GM18498 (cell line): ENCODE results near the gene KIF3C.
"Not testable (repeated sequence)": the region's sequence is repeated elsewhere in the genome, so short reads cannot be mapped to it uniquely, and the experiment has no call there.

Experiments used
- ATAC-seq: cut with Tn5 transposase; IDR thresholded peaks from one replicate; pipeline ENCODE4 v1.9.1; 2021; ENCODE audit warnings: mild to moderate bottlenecking, moderate library complexity; ENCODE audit not compliant: unreplicated experiment

The KIF3C gene

GRCh38 chr2:26000561-26001082 is 18.3 kb upstream of the KIF3C start:
- ATAC-seq = no peak

GRCh38 chr2:25999406-25999805 is 17.1 kb upstream of the KIF3C start:
- ATAC-seq = not testable (repeated sequence)

DNA sequence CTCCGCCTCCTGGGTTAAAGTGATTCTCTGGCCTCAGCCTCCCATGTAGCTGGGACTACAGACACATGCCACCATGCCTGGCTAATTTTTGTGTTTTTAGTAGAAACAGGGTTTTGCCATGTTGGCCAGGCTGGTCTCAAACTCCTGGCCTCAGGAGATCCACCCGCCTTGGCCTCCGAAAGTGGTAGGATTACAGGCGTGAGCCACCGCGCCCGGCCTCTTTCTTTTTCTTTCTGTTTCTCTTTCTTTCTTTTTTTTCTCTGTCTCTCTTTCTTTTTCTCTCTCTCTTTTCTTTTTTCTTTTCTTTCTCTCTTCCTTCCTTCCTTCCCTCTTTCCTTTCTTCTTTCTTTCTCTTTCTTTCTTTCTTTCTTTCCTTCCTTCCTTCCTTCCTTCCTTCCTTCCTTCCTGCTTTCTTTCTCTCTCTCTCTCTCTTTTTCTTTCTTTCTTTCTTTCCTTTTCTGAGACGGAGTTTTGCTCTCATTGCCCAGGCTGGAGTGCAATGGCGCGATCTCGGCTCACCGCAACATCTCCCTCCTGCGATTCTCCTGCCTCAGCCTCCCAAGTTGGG is 16.6 kb upstream of the KIF3C start:
- not testable (repeated sequence) for ATAC-seq

DNA sequence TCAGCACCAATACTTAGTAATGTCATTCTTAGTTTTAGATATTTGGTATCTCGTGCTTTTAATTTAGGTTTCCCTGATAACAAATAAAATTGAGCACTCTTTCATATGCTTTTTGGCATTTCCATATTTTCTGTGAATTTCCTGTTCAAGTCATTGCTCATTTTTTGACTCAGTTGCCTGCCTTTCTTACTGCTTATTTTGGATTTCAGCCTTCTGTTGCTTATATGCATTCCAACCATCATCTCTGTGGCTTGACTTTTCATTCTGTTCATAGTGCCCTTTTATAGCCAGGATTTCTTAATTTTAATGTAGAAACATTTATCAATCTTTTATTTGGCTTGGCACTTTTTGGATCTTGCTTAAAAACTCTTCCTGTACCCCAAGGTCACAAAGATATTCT is 14.5 kb upstream of the KIF3C start:
- ATAC-seq = no peak

GRCh38 chr2:25994509-25994908 is 12.2 kb upstream of the KIF3C start:
- ATAC-seq = no peak

GRCh38 chr2:25993049-25993448 is 10.8 kb upstream of the KIF3C start:
- ATAC-seq = no peak

GRCh38 chr2:25992556-25992955 is 10.3 kb upstream of the KIF3C start:
- no peak for ATAC-seq

DNA sequence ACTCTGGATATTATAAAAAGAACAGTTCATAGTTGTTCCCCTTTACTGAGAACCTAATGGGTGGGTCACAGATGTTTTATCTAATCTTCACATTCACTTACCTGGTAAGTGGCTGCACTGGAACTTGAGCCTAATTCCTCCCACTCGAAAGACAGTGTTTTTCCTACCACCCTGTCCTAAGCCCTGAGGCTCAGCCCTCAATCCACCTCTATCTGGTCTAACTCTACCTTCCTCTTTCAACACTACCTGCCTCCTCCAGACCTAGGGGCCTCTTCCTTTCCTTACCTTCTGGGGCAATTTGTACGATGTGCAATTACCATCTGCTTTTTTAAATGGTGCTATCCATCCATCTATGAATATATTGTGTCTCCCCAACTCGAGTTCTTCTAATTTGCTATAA is 9.7 kb upstream of the KIF3C start:
- ATAC-seq = no peak

DNA sequence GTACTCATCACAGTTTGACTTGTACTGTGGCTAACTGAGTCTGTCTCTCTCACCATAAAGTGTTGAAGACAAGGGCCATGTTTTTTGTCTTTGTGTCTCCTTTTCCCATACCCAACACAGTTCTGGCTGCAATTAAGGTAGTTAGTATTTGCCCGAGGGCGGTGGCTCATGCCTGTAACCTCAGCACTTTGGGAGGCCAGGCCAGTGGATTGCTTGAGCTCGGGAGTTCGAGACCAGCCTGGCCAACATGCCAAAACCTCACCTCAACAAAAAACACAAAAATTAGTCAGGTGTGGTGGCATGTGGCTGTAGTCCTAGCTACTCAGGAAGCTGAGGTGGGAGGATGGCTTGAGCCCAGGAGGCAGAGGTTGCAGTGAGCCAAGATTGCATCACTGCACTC is 6.9 kb upstream of the KIF3C start:
- no peak for ATAC-seq

DNA sequence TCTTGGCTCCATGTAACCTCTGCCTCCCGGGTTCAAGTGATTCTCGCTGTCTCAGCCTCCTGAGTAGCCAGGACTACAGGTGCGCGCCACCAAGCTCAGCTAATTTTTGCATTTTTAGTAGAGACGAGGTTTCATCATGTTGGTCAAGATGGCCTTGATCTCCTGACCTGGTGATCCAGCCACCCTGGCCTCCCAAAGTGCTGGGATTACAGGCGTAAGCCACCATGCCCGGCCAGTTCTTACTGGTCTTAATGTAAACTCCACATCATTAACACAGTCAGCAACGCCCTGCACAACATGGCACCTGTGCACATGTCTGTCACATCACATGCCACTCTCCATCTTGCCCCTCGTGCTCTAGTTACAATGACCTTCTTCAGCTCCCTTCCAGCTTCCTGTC is 5.8 kb upstream of the KIF3C start:
- no peak for ATAC-seq

DNA sequence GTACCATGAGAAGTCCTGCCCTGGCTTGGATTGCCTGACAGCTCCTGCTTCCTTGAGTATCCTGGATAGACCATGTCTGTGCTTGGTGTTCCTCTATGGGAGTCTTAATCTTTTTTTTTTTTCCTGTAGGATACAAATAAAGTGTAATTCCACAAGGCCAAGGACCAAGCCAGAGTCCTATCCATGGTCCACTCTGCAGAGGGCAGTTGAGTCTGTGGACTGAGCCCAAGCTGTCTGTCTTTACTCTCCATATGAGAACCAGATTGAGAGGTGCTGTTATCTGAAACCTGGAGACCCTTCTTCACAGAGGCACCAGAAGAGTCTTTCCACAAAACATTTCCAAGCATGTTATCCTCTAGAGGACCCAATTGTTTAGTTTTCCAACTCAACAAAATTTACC is 1.4 kb upstream of the KIF3C start:
- ATAC-seq = no peak

GRCh38 chr2:25982968-25983280 is 627 bp upstream of the KIF3C start:
- no peak for ATAC-seq

DNA sequence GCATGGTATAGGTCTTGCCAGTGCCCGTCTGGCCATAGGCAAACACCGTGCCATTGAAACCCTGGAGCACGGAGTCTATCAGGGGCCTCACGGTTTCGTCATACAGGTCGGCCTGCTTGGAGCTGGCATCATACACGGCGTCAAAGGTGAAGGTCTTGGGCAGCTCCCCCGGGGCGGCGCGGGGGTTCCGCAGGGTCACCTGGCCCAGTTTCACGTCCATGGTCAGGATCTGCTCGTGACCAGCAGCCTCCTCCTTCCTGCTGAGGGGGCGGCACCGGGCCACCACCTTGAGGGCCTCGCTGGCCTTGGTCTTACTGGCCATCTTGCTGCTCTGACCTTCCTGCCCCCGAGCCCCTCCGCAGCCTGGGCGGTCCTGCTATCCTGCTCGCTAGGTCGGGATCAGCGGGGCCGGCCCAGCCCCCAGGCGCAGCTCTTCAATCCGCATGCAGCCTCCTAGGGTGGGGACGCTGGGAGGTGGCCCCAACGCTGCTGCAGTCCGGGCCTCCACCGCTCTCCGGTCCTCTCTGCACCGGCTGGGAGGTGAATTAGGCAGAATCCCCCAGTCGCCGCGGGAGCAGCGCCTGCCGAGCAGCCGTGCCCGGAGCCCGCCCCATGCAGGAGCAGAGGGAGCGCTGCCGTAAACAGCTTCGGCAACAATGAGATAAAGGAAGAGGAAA is 563 bp downstream of the KIF3C start:
- ATAC-seq = peak; percentile 20

DNA sequence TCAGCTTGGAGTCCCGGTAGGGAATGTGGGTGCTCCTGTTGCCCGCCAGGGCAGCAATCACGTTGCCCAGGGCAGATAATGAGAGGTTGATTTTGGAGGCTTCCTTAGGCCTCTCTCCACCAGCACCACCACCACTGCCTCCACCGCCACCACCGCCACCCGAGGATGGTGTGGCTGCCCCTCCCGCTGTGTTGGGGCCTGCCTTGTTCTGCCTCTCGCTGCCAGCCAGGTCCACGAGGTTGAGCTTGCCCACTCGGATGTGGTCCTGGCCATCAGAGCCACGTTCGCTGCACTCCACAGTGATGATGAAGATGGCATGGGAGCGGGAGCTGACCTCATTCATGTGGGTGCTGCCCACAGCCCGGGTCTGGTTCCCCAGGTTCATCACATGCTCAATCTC is 1.3 kb downstream of the KIF3C start:
- no peak for ATAC-seq

DNA sequence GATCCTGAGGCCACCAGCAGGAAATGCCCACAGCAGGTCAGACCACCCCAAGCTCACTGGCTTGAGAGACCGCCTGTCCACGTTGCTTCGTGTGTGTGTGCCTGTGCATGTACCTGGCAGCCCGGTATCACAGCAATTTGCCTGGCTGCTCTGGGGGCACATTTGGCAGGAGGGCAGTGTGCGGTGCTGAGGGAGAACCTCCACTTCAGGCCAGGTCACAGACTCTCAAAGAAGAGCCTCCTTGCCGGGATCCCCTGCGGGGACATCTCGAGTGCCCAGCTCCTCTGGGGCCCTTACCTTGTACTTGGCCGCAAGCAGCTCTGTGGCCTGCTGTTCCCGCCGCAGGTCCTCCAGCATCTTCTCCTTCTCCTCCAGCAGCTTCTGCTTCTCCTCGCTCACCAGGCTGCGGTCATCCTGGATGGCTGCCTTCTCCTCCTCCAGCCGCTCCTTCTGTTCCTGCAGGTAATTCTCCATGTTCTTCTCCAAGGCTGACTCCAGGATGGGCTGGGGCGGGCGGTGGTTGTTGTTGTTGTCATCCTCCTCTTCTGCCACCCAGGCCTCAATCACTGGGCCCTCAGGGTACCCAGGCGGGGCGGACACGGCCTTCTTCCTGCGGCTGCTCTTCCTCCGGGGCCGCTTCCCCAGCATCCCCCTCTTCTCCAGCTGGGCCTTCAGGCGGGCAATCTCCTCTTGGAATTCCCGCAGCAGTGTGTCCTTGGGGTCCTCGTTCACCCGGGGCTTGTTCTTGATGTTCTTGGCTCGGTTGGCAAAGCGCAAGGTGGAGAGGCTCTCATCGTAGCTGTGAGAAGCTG is 2.0 kb downstream of the KIF3C start:
- ATAC-seq = no peak

- no peak for ATAC-seq
Observed at GRCh38 chr2:25979001-25979400, 3.3 kb downstream of the KIF3C start.

DNA sequence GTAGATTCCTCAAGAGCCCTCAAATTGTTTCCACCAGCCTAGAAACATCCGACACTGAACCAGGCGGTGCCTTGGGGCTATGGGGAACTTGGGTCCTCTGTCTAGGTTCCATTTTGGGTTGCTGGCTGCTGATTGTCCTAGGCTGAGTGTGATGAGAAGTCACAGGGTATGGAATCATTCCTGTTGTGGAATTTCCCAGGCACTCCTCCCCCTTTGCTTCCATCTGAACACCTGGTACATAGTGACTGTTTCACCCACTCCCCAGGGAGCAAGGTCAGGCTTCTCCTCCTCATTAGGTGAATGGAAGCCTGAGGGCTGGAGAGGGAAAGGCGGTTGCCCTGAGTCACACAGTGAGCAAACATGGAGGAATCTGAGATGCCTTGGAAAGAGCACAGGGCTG is 4.5 kb downstream of the KIF3C start:
- ATAC-seq = no peak

DNA sequence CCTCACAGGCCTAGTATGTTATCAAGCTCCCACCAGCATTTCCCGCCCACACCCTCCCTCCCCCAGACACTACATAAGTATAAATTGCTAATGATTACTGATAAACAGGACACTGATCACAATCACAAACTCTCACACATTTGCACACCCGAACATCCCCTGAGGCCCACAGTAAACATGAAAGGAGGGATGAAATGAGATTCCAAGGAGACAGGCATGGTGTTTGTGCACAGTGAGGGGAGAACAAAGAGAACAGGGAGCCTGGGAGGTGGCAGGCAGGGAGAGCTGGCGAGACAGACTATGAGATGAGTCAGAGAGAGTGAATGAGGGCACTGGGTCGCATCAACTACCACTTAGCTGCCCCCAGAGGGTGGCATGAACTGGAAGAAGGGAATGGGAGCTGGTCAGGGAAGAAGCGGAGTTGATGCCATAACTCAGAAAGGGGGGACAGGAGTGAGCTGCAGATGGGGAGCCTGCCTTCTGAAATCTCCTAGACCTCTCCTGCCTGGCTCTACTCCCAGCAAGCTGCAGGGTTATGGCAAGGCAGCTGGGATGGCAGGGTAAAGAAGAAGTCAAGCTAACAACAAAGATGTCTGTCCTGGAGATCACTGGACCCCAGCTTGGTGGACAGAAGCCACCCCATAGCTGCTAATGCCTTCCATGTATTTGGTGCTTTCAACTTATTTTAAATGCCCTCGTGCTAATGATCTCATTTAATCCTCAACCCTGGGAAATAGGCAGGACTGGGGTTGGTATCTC is 5.1 kb downstream of the KIF3C start:
- no peak for ATAC-seq

- no peak for ATAC-seq
Observed at GRCh38 chr2:25972049-25972823, 10.1 kb downstream of the KIF3C start.

DNA sequence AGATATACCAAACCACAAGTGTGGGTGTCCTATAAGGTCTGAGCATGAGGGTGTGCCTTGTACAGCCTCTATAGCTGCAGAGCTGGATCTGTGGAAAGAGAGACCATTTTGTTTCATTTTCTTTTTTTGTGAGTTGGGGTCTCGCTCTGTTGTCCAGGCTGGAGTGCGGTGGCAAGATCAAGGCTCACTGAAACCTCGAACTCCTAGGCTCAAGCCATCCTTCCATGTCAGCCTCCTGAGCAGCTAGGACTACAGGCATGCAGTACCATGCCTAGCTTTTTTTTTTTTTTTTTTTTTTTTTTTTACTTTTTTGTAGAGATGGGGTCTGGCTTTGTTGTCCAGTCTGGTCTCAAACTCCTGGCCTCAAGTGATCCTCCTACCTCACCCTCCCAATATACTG is 10.7 kb downstream of the KIF3C start:
- no peak for ATAC-seq
